Fibroblast of the aortic adventitia (primary cell): Measurements from ENCODE around the gene USP8. TPM values are rescaled to one million over a fixed set of nuclear protein-coding genes. Genes with fewer than 3 reads are reported as not detected.
"Not testable (repeated sequence)": the region's sequence is repeated elsewhere in the genome, so short reads cannot be mapped to it uniquely, and the experiment has no call there.

Experiments used
- DNase-seq: peaks from one replicate; pipeline ENCODE4 v3.0.0-alpha.2; 2010; ENCODE audit warnings: low read depth
- H3K4me3 ChIP-seq: 2 replicates; pipeline ENCODE4 v1.5.1; 2011; ENCODE audit warnings: low read depth, mild to moderate bottlenecking, control low read depth, low read length, moderate library complexity
- CTCF ChIP-seq: IDR thresholded peaks from 2 replicates; pipeline ENCODE4 v1.5.1; 2011; ENCODE audit warnings: mild to moderate bottlenecking, low read length, control low read depth, inconsistent platforms; ENCODE audit not compliant: insufficient read depth
- total RNA-seq: library from RNA; depleted of rRNA; stranded (reverse); fragments of >200 nt; gene quantifications from 2 replicates; pipeline ENCODE4 v1.2.3, GENCODE V29; 2012; ENCODE audit warnings: low replicate concordance

USP8 gene
- total RNA-seq, 1 donor: 58.1 TPM

GRCh38 chr15:50503144-50503543 is 78.9 kb downstream of the USP8 start:
- DNase-seq: no peak
- no peak for TF ChIP-seq CTCF
- no peak overlapping the region for H3K4me3 ChIP-seq

GRCh38 chr15:50505656-50506055 is 81.5 kb downstream of the USP8 start:
- not testable (repeated sequence) for H3K4me3 ChIP-seq, DNase-seq

GRCh38 chr15:50506121-50506520 is 81.9 kb downstream of the USP8 start:
- no peak overlapping the region for H3K4me3 ChIP-seq
- no peak for TF ChIP-seq CTCF
- DNase-seq: no peak

GRCh38 chr15:50513001-50513400 is 88.8 kb downstream of the USP8 start:
- no peak for TF ChIP-seq CTCF
- no peak overlapping the region for H3K4me3 ChIP-seq
- no peak for DNase-seq

GRCh38 chr15:50519740-50520425 is 95.7 kb downstream of the USP8 start:
- DNase-seq: peak; percentile 47
- no peak overlapping the region for H3K4me3 ChIP-seq
- TF ChIP-seq CTCF: no peak

- TF ChIP-seq CTCF: no peak
- no peak overlapping the region for H3K4me3 ChIP-seq
- peak; percentile 82 for DNase-seq
These were observed 99.6 kb downstream of the USP8 start for GRCh38 chr15:50523851-50524251.

GRCh38 chr15:50531163-50531562 is 107.0 kb downstream of the USP8 start:
- no peak for TF ChIP-seq CTCF

More at GRCh38 chr15:50531163-50531562, 107.0 kb downstream of the USP8 start:
- H3K4me3 ChIP-seq: no peak overlapping the region
- DNase-seq: no peak
